ENCODE measurements around the gene ADAMTSL4.
A peak's percentile ranks its signal among the peaks of the same experiment; 100 is the strongest.

DNA sequence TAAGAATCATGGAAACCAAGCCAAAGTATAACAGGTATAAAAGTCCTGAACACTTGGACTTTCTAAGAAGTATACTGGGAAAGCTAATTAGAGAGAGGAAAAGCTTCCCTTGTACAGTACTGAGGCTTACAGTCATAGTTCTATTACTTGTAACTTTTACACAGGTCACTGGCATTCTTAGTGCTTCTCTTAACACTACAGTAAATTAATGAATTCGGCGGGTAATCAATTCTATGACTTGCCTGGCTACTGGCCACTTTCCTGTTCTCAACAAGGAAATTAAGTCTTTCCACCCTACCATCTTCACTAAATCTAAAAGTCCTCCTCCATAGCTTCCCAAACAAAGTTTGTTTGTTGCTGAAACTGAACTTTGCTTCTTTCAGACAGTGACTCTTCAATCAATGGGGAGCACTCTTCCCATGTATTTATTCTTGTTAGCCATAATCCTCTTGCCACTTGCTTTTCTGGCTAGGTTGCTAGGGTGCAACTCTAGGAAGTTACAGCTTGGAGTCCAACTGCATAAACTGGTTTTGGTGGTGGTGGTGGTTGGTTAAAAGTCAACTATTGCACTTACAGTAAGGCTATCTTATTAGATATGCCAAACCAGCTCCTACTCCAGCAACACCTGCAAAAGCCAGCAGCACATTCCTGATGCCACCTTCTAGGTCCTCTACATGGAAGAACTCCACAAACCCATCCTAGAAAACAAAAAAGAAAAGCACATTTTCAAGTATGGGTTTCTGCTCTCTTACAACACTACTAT, 27.8 kb downstream of the ADAMTSL4 start:
- peak; percentile 63 for TF ChIP-seq POLR2A (IDR thresholded peaks at IDR 0.05)
- TF ChIP-seq, protein P1, sequence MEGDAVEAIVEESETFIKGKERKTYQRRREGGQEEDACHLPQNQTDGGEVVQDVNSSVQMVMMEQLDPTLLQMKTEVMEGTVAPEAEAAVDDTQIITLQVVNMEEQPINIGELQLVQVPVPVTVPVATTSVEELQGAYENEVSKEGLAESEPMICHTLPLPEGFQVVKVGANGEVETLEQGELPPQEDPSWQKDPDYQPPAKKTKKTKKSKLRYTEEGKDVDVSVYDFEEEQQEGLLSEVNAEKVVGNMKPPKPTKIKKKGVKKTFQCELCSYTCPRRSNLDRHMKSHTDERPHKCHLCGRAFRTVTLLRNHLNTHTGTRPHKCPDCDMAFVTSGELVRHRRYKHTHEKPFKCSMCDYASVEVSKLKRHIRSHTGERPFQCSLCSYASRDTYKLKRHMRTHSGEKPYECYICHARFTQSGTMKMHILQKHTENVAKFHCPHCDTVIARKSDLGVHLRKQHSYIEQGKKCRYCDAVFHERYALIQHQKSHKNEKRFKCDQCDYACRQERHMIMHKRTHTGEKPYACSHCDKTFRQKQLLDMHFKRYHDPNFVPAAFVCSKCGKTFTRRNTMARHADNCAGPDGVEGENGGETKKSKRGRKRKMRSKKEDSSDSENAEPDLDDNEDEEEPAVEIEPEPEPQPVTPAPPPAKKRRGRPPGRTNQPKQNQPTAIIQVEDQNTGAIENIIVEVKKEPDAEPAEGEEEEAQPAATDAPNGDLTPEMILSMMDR (IDR thresholded peaks at IDR 0.05): no peak
